HEK293 (cell line): Measurements from ENCODE around the gene GFM2.
A peak's percentile ranks its signal among the peaks of the same experiment; 100 is the strongest.

Experiments
- GLIS1 ChIP-seq: fragments of 450-650 bp; formaldehyde crosslinking; IDR thresholded peaks from 2 replicates; pipeline ENCODE4 v1.5.1; 2016; ENCODE audit warnings: missing biosample characterization, missing genetic modification characterization
- GLIS2 ChIP-seq: fragments of 450-650 bp; formaldehyde crosslinking; IDR thresholded peaks from 2 replicates; pipeline ENCODE4 v1.5.1; 2016; ENCODE audit warnings: missing biosample characterization, missing genetic modification characterization
- HOXD13 ChIP-seq: sonication (generic); formaldehyde crosslinking; IDR thresholded peaks from 2 replicates; pipeline ENCODE4 v1.8.0; 2022; ENCODE audit warnings: missing genetic modification reagents, borderline replicate concordance
- IKZF3 ChIP-seq: fragments of 450-650 bp; IDR thresholded peaks from 2 replicates; pipeline ENCODE4 v1.5.0; 2018; ENCODE audit warnings: missing biosample characterization, mild to moderate bottlenecking, missing genetic modification characterization, moderate library complexity
- MZF1 ChIP-seq: fragments of 450-650 bp; formaldehyde crosslinking; IDR thresholded peaks from 2 replicates; pipeline ENCODE4 v1.5.1; 2017; ENCODE audit warnings: missing biosample characterization, missing genetic modification characterization, borderline replicate concordance
- SCRT1 ChIP-seq: fragments of 450-650 bp; formaldehyde crosslinking; IDR thresholded peaks from 2 replicates; pipeline ENCODE4 v1.5.1; 2016; ENCODE audit warnings: missing biosample characterization, missing genetic modification characterization, borderline replicate concordance
- ZBTB17 ChIP-seq: fragments of 450-650 bp; formaldehyde crosslinking; IDR thresholded peaks from 2 replicates; pipeline ENCODE4 v1.5.1; 2016; ENCODE audit warnings: missing biosample characterization, missing genetic modification characterization
- ZBTB8A ChIP-seq: fragments of 450-650 bp; formaldehyde crosslinking; IDR thresholded peaks from 2 replicates; pipeline ENCODE4 v1.5.1; 2016; ENCODE audit warnings: missing biosample characterization, missing genetic modification characterization
- ZNF19 ChIP-seq: fragments of 450-650 bp; formaldehyde crosslinking; IDR thresholded peaks from 2 replicates; pipeline ENCODE4; 2016; ENCODE audit warnings: missing biosample characterization, missing genetic modification characterization, low read depth
- ZNF311 ChIP-seq: fragments of 450-650 bp; formaldehyde crosslinking; IDR thresholded peaks from 2 replicates; pipeline ENCODE4 v1.5.1; 2017; ENCODE audit warnings: missing biosample characterization, missing genetic modification characterization, borderline replicate concordance
- ZNF324 ChIP-seq: fragments of 450-650 bp; formaldehyde crosslinking; IDR thresholded peaks from 2 replicates; pipeline ENCODE4 v1.5.1; 2016; ENCODE audit warnings: missing biosample characterization, missing genetic modification characterization
- ZNF335 ChIP-seq: fragments of 450-650 bp; formaldehyde crosslinking; conservative IDR thresholded peaks from 2 replicates; pipeline ENCODE4 v1.5.1; 2016; ENCODE audit warnings: missing biosample characterization, missing genetic modification characterization
- ZNF366 ChIP-seq: fragments of 450-650 bp; formaldehyde crosslinking; conservative IDR thresholded peaks from 2 replicates; pipeline ENCODE4 v1.5.1; 2016; ENCODE audit warnings: missing biosample characterization, missing genetic modification characterization
- ZNF426 ChIP-seq: fragments of 450-650 bp; formaldehyde crosslinking; IDR thresholded peaks from 2 replicates; pipeline ENCODE4 v1.5.1; 2017; ENCODE audit warnings: missing biosample characterization, missing genetic modification characterization, mild to moderate bottlenecking, inconsistent platforms, moderate library complexity
- ZNF621 ChIP-seq: fragments of 450-650 bp; formaldehyde crosslinking; IDR thresholded peaks from 2 replicates; pipeline ENCODE4 v1.5.1; 2017; ENCODE audit warnings: missing biosample characterization, missing genetic modification characterization
- ZNF654 ChIP-seq: fragments of 450-650 bp; formaldehyde crosslinking; IDR thresholded peaks from 2 replicates; pipeline ENCODE4 v1.5.1; 2016; ENCODE audit warnings: low read depth, missing biosample characterization, missing genetic modification characterization
- ZNF830 ChIP-seq: fragments of 450-650 bp; IDR thresholded peaks from 2 replicates; pipeline ENCODE4 v1.5.0; 2018; ENCODE audit warnings: missing biosample characterization, missing genetic modification characterization, low read depth, mild to moderate bottlenecking, moderate library complexity
- ZNF843 ChIP-seq: fragments of 450-650 bp; formaldehyde crosslinking; IDR thresholded peaks from 2 replicates; pipeline ENCODE4 v1.5.1; 2016; ENCODE audit warnings: missing biosample characterization, missing genetic modification characterization
- ZXDB ChIP-seq: fragments of 450-650 bp; formaldehyde crosslinking; IDR thresholded peaks from 2 replicates; pipeline ENCODE4 v1.5.1; 2016; ENCODE audit warnings: missing biosample characterization, missing genetic modification characterization
- TF ChIP-seq, protein P1 (sequence below): fragments of 450-650 bp; formaldehyde crosslinking; IDR thresholded peaks from 2 replicates; pipeline ENCODE4 v1.5.1; 2016; ENCODE audit warnings: missing biosample characterization, missing genetic modification characterization
- TF ChIP-seq, protein P2 (sequence below): fragments of 450-650 bp; formaldehyde crosslinking; IDR thresholded peaks from 2 replicates; pipeline ENCODE4 v1.5.1; 2016; ENCODE audit warnings: missing biosample characterization, missing genetic modification characterization
- TF ChIP-seq, protein P3 (sequence below): fragments of 450-650 bp; formaldehyde crosslinking; IDR thresholded peaks from 2 replicates; pipeline ENCODE4 v1.5.0; 2017; ENCODE audit warnings: missing biosample characterization, missing genetic modification characterization, borderline replicate concordance
- TF ChIP-seq, protein P4 (sequence below): fragments of 450-650 bp; formaldehyde crosslinking; IDR thresholded peaks from 2 replicates; pipeline ENCODE4 v1.5.1; 2017; ENCODE audit warnings: missing biosample characterization, mild to moderate bottlenecking, missing genetic modification characterization, moderate library complexity
- TF ChIP-seq, protein P5 (sequence below): fragments of 450-650 bp; formaldehyde crosslinking; IDR thresholded peaks from 2 replicates; pipeline ENCODE4 v1.5.1; 2016; ENCODE audit warnings: missing biosample characterization, missing genetic modification characterization
- TF ChIP-seq, protein P6 (sequence below): fragments of 450-650 bp; formaldehyde crosslinking; IDR thresholded peaks from 2 replicates; pipeline ENCODE4 v1.5.1; 2016; ENCODE audit warnings: missing biosample characterization, missing genetic modification characterization
- TF ChIP-seq, protein P7 (sequence below): IDR thresholded peaks from 2 replicates; pipeline ENCODE4 v1.6.1; 2011; ENCODE audit warnings: mild to moderate bottlenecking, low read depth, low read length, borderline replicate concordance
- TF ChIP-seq, protein P8 (sequence below): fragments of 450-650 bp; formaldehyde crosslinking; IDR thresholded peaks from 2 replicates; pipeline ENCODE4 v1.5.1; 2016; ENCODE audit warnings: missing biosample characterization, missing genetic modification characterization

Gene GFM2

DNA sequence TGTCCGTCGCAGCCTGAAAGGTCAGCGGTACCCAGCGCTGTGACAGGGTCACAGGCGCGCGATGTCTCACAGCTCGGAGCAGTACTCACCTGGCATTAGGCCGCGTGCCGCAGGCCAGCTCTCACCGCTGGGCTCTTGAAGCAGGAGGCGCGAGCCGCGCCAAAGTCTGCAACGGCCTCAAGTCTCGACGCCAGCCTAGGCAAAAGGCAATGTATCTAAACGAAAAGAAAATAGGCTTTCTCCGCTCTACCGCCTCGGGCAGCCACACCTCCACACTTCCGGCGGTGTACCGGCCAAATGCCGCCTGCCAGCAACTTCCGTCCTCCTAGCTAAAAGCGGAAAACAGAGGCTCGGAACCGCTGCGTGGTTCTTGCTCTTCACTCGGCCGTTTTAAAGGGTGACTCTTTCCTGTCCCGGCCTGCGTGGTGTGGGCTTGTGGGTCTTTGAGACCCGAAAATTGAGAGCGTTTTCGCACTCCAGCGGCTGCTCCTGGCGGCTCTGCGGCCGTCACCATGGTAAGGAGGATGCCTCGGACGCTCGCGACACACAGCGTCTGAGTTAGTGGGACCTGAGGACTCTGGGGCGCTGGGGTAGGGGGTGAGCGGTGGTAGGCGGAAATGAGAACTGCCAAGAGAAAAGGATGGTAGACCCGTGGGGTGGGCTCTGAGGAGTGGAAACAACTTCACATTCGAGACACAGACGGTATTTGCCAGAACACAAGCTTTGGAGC, at the start of gene GFM2, which contains the start of gene NSA2 (continued):
- TF ChIP-seq, protein P1, sequence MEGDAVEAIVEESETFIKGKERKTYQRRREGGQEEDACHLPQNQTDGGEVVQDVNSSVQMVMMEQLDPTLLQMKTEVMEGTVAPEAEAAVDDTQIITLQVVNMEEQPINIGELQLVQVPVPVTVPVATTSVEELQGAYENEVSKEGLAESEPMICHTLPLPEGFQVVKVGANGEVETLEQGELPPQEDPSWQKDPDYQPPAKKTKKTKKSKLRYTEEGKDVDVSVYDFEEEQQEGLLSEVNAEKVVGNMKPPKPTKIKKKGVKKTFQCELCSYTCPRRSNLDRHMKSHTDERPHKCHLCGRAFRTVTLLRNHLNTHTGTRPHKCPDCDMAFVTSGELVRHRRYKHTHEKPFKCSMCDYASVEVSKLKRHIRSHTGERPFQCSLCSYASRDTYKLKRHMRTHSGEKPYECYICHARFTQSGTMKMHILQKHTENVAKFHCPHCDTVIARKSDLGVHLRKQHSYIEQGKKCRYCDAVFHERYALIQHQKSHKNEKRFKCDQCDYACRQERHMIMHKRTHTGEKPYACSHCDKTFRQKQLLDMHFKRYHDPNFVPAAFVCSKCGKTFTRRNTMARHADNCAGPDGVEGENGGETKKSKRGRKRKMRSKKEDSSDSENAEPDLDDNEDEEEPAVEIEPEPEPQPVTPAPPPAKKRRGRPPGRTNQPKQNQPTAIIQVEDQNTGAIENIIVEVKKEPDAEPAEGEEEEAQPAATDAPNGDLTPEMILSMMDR, result no peak; the same call in 1 of the 2 replicates
- TF ChIP-seq, protein P2, sequence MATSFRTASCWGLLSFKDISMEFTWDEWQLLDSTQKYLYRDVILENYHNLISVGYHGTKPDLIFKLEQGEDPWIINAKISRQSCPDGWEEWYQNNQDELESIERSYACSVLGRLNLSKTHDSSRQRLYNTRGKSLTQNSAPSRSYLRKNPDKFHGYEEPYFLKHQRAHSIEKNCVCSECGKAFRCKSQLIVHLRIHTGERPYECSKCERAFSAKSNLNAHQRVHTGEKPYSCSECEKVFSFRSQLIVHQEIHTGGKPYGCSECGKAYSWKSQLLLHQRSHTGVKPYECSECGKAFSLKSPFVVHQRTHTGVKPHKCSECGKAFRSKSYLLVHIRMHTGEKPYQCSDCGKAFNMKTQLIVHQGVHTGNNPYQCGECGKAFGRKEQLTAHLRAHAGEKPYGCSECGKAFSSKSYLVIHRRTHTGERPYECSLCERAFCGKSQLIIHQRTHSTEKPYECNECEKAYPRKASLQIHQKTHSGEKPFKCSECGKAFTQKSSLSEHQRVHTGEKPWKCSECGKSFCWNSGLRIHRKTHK (tag by site-specific recombination), result no peak
- TF ChIP-seq SCRT1 (no peak), ZNF311 (tag by site-specific recombination) (no peak), ZNF654 (peak; percentile 11; the same call in 1 of the 2 replicates), ZNF621 (no peak), IKZF3 (tag by site-specific recombination) (no peak), MZF1 (tag by site-specific recombination) (no peak), ZBTB17 (tag by site-specific recombination) (peak; percentile 98), ZNF324 (tag by site-specific recombination) (peak; percentile 97), ZNF19 (tag by site-specific recombination) (no peak), ZNF335 (tag by site-specific recombination) (peak; percentile 89), ZNF426 (tag by site-specific recombination) (no peak), ZNF830 (no peak), ZBTB8A (tag by site-specific recombination) (peak; percentile 51), GLIS2 (peak; percentile 27; the same call in 1 of the 2 replicates), ZXDB (tag by site-specific recombination) (peak; percentile 95), HOXD13 (CRISPR knock-in tag) (no peak), GLIS1 (no peak; the same call in 1 of the 2 replicates), ZNF843 (tag by site-specific recombination) (peak; percentile 61), ZNF366 (tag by site-specific recombination) (no peak; the same call in 1 of the 2 replicates)
- TF ChIP-seq, protein P3, sequence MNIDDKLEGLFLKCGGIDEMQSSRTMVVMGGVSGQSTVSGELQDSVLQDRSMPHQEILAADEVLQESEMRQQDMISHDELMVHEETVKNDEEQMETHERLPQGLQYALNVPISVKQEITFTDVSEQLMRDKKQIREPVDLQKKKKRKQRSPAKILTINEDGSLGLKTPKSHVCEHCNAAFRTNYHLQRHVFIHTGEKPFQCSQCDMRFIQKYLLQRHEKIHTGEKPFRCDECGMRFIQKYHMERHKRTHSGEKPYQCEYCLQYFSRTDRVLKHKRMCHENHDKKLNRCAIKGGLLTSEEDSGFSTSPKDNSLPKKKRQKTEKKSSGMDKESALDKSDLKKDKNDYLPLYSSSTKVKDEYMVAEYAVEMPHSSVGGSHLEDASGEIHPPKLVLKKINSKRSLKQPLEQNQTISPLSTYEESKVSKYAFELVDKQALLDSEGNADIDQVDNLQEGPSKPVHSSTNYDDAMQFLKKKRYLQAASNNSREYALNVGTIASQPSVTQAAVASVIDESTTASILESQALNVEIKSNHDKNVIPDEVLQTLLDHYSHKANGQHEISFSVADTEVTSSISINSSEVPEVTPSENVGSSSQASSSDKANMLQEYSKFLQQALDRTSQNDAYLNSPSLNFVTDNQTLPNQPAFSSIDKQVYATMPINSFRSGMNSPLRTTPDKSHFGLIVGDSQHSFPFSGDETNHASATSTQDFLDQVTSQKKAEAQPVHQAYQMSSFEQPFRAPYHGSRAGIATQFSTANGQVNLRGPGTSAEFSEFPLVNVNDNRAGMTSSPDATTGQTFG (tag by site-specific recombination), result no peak
- TF ChIP-seq, protein P4, sequence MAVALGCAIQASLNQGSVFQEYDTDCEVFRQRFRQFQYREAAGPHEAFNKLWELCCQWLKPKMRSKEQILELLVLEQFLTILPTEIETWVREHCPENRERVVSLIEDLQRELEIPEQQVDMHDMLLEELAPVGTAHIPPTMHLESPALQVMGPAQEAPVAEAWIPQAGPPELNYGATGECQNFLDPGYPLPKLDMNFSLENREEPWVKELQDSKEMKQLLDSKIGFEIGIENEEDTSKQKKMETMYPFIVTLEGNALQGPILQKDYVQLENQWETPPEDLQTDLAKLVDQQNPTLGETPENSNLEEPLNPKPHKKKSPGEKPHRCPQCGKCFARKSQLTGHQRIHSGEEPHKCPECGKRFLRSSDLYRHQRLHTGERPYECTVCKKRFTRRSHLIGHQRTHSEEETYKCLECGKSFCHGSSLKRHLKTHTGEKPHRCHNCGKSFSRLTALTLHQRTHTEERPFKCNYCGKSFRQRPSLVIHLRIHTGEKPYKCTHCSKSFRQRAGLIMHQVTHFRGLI (tag by site-specific recombination), result peak; percentile 80; the same call in 1 of the 2 replicates
- TF ChIP-seq, protein P5, sequence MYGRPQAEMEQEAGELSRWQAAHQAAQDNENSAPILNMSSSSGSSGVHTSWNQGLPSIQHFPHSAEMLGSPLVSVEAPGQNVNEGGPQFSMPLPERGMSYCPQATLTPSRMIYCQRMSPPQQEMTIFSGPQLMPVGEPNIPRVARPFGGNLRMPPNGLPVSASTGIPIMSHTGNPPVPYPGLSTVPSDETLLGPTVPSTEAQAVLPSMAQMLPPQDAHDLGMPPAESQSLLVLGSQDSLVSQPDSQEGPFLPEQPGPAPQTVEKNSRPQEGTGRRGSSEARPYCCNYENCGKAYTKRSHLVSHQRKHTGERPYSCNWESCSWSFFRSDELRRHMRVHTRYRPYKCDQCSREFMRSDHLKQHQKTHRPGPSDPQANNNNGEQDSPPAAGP (tag by site-specific recombination), result peak; percentile 89
- TF ChIP-seq, protein P6, sequence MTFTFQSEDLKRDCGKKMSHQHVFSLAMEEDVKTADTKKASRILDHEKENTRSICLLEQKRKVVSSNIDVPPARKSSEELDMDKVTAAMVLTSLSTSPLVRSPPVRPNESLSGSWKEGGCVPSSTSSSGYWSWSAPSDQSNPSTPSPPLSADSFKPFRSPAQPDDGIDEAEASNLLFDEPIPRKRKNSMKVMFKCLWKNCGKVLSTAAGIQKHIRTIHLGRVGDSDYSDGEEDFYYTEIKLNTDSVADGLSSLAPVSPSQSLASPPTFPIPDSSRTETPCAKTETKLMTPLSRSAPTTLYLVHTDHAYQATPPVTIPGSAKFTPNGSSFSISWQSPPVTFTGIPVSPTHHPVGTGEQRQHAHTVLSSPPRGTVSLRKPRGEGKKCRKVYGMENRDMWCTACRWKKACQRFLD (tag by site-specific recombination), result no peak
- TF ChIP-seq, protein P7, sequence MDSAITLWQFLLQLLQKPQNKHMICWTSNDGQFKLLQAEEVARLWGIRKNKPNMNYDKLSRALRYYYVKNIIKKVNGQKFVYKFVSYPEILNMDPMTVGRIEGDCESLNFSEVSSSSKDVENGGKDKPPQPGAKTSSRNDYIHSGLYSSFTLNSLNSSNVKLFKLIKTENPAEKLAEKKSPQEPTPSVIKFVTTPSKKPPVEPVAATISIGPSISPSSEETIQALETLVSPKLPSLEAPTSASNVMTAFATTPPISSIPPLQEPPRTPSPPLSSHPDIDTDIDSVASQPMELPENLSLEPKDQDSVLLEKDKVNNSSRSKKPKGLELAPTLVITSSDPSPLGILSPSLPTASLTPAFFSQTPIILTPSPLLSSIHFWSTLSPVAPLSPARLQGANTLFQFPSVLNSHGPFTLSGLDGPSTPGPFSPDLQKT, result no peak; the same call in 1 of the 2 replicates
- TF ChIP-seq, protein P8, sequence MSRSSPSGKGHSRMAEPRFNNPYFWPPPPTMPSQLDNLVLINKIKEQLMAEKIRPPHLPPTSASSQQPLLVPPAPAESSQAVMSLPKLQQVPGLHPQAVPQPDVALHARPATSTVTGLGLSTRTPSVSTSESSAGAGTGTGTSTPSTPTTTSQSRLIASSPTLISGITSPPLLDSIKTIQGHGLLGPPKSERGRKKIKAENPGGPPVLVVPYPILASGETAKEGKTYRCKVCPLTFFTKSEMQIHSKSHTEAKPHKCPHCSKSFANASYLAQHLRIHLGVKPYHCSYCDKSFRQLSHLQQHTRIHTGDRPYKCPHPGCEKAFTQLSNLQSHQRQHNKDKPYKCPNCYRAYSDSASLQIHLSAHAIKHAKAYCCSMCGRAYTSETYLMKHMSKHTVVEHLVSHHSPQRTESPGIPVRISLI (tag by site-specific recombination), result no peak
